VCaP (cell line): ENCODE results near the gene CKM.

Experiments
- H3K27ac ChIP-seq: fragments of 450-650 bp; 2 replicates; pipeline ENCODE4 v1.5.1; 2017
- CTCF ChIP-seq: fragments of 450-650 bp; conservative IDR thresholded peaks from 2 replicates; pipeline ENCODE4 v1.5.1; 2017; ENCODE audit warnings: mild to moderate bottlenecking, moderate library complexity

Gene CKM

GRCh38 chr19:45294291-45295029, 28.2 kb downstream of the CKM start:
- no peak overlapping the region for H3K27ac ChIP-seq
- no peak for TF ChIP-seq CTCF

GRCh38 chr19:45293682-45294081, 29.0 kb downstream of the CKM start:
- TF ChIP-seq CTCF = no peak
- no peak overlapping the region for H3K27ac ChIP-seq

- TF ChIP-seq CTCF = no peak
- H3K27ac ChIP-seq = no peak overlapping the region
Observed at GRCh38 chr19:45291834-45292233, 30.8 kb downstream of the CKM start.

- H3K27ac ChIP-seq = no peak overlapping the region
- TF ChIP-seq CTCF = no peak
Observed at GRCh38 chr19:45290381-45290931, 32.2 kb downstream of the CKM start.

GRCh38 chr19:45283443-45284033, 39.1 kb downstream of the CKM start:
- TF ChIP-seq CTCF = no peak
- H3K27ac ChIP-seq = no peak overlapping the region

GRCh38 chr19:45280471-45280961, 42.2 kb downstream of the CKM start:
- H3K27ac ChIP-seq = no peak overlapping the region

More at GRCh38 chr19:45280471-45280961, 42.2 kb downstream of the CKM start:
- TF ChIP-seq CTCF = no peak
